Measurements from ENCODE around the gene UBL5. TPM values are rescaled to one million over a fixed set of nuclear protein-coding genes. Genes with fewer than 3 reads are reported as not detected.

UBL5 gene
- total RNA-seq, 1 experiment from 2014 or later, result 345 TPM

DNA sequence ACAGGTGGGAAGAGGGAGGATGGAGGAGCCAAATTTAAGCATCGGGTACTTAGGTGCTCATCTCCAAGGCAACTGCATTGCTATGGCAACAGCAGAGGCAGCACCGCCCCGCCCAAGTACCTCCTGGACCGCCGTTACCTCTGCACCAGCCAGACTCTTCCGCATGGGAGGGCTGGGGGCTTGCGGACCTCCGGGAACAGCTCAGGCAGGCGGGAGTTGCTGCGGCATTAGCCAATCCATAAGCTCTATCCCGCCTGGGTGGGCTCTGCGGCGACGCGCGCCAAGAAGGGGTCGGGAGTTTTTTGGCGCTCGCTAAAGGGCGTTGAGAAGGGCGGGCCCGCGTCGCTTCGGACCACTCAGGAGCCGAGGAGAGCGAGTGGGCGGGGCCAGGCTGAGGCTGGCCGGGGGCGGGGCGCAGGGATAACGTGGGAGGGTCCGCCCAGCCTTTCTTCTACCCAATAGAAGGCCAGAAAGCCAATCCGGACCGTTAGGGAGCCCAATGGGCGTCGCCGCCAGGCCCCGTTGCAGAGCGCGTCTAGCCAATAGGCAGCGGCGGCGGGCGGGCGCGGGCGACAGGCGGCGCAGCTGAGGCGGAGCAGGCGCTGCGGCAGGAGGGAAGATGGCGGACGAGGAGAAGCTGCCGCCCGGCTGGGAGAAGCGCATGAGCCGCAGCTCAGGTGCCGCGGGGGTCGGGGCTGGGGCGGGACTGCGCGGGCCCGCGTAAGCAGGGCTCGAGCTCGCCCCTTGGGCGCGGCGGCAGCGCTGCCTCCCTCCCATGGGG is 7.2 kb downstream of the UBL5 start, which contains the start of gene PIN1:
PIN1 (plus strand) TSS at position 593 of the 781 bp plus-strand sequence; CDS start at position 620, 27 bp downstream.
- POLR2A ChIA-PET, result interaction anchor here (0.7 kb wide), 1 partner anchor 24 kb away, joined by 6 read pairs; no protein-coding TSS in a partner anchor
- CTCF ChIA-PET, result interaction anchor here (0.6 kb wide), 1 partner anchor 71 kb away, joined by 5 read pairs; no protein-coding TSS in a partner anchor
- no peaks in the 10 kb centered on the region for H3K4me1 Mint-ChIP-seq (ENCODE audit: low read depth, unreplicated experiment)
- Histone ChIP-seq H3K9me3 (no peaks in the 10 kb centered on the region), H3K4me1 (no peaks in the 10 kb centered on the region; the same call in 1 of the 2 replicates), H3K36me3 (ENCODE audit: control insufficient read depth, insufficient read depth, low read length) (peaks cover 6% of the 10 kb centered on the region), H3K4me3 (ENCODE audit: low read depth, low read length) (peak within 1 kb of the TSS; percentile 95), H3K27me3 (replicated peaks; ENCODE audit: control insufficient read depth, insufficient read depth, low read length) (no peaks in the 10 kb centered on the region)
- no peaks in the 10 kb centered on the region for H3K27me3 Mint-ChIP-seq (ENCODE audit: insufficient read depth, unreplicated experiment)
- peak within 1 kb of the TSS; percentile 84 for H3K4me3 Mint-ChIP-seq (ENCODE audit: unreplicated experiment)
- TF ChIP-seq, protein P1, sequence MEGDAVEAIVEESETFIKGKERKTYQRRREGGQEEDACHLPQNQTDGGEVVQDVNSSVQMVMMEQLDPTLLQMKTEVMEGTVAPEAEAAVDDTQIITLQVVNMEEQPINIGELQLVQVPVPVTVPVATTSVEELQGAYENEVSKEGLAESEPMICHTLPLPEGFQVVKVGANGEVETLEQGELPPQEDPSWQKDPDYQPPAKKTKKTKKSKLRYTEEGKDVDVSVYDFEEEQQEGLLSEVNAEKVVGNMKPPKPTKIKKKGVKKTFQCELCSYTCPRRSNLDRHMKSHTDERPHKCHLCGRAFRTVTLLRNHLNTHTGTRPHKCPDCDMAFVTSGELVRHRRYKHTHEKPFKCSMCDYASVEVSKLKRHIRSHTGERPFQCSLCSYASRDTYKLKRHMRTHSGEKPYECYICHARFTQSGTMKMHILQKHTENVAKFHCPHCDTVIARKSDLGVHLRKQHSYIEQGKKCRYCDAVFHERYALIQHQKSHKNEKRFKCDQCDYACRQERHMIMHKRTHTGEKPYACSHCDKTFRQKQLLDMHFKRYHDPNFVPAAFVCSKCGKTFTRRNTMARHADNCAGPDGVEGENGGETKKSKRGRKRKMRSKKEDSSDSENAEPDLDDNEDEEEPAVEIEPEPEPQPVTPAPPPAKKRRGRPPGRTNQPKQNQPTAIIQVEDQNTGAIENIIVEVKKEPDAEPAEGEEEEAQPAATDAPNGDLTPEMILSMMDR (IDR thresholded peaks at IDR 0.05; ENCODE audit: insufficient read depth in 1 of 2, low read depth in 1 of 2, low read length in 1 of 2, severe bottlenecking in 1 of 2, unreplicated experiment in 1 of 2), result peak; percentile 30 to 40
- intact Hi-C loops (cut with micrococcal nuclease; ENCODE audit: unreplicated experiment), result loop anchor here (1.0 kb wide), 1 partner anchor 16 kb away; the partner anchor contains the start of gene FBXL12
- H3K27ac Mint-ChIP-seq (ENCODE audit: unreplicated experiment), result peak within 1 kb of the TSS; percentile 83
- no peaks in the 10 kb centered on the region for H3K9me3 Mint-ChIP-seq (ENCODE audit: unreplicated experiment)
- peak; percentile 98 for DNase-seq
- BruUV-seq (replicated peaks), result no TSS peak
- peaks cover 24% of the 10 kb centered on the region for H3K36me3 Mint-ChIP-seq (ENCODE audit: insufficient read depth, unreplicated experiment)

DNA sequence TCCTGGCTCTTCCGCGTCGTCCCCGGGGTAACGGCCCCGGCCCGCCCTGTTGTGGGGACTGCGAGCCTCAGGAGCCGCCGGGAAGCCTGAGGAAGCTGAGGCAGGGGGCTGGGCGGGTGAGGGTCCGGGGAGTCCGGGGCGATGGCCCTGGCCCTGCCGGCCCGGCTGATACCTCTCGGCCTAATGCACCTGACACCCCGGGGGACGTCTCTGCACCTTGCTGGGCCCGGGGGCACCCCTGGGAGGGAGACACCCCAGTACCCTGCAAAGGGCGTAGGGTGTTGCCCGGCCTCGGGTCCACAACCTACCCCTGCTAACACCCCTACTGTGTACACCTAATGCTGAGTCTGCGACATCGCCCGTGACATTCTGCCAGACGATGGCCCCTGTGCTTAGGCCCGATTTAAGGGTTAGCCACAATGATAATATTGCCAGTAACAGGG is 7.8 kb downstream of the UBL5 start:
- ChIA-PET POLR2A (interaction anchor here (0.7 kb wide), 1 partner anchor 25 kb away, joined by 6 read pairs; no protein-coding TSS in a partner anchor), CTCF (interaction anchor here (0.6 kb wide), 1 partner anchor 70 kb away, joined by 5 read pairs; no protein-coding TSS in a partner anchor)
- TSS peak; percentile 17 for BruUV-seq (replicated peaks)
- no peaks in the 10 kb centered on the region for H3K9me3 Mint-ChIP-seq (ENCODE audit: unreplicated experiment)
- no peaks in the 10 kb centered on the region for H3K27me3 Mint-ChIP-seq (ENCODE audit: insufficient read depth, unreplicated experiment)
- peak overlapping the region; percentile 84 for H3K4me3 Mint-ChIP-seq (ENCODE audit: unreplicated experiment)
- peaks cover 6% of the 10 kb centered on the region for H3K36me3 ChIP-seq (ENCODE audit: control insufficient read depth, insufficient read depth, low read length)
- H3K27ac Mint-ChIP-seq (ENCODE audit: unreplicated experiment), result no peak overlapping the region
- no peaks in the 10 kb centered on the region; the same call in 1 of the 2 replicates for H3K4me1 ChIP-seq
- H3K4me3 ChIP-seq (ENCODE audit: low read depth, low read length), result peak overlapping the region; percentile 95
- TF ChIP-seq, protein P1 (IDR thresholded peaks at IDR 0.05; ENCODE audit: insufficient read depth in 1 of 2, low read depth in 1 of 2, low read length in 1 of 2, severe bottlenecking in 1 of 2, unreplicated experiment in 1 of 2), result no peak
- DNase-seq, result no peak
- H3K9me3 ChIP-seq, result no peaks in the 10 kb centered on the region
- H3K27me3 ChIP-seq (replicated peaks; ENCODE audit: control insufficient read depth, insufficient read depth, low read length), result no peaks in the 10 kb centered on the region
- H3K36me3 Mint-ChIP-seq (ENCODE audit: insufficient read depth, unreplicated experiment), result peaks cover 19% of the 10 kb centered on the region
- intact Hi-C loops (cut with micrococcal nuclease; ENCODE audit: unreplicated experiment), result loop anchor here (1.0 kb wide), 1 partner anchor 16 kb away; the partner anchor contains the start of gene FBXL12
- no peaks in the 10 kb centered on the region for H3K4me1 Mint-ChIP-seq (ENCODE audit: low read depth, unreplicated experiment)

DNA sequence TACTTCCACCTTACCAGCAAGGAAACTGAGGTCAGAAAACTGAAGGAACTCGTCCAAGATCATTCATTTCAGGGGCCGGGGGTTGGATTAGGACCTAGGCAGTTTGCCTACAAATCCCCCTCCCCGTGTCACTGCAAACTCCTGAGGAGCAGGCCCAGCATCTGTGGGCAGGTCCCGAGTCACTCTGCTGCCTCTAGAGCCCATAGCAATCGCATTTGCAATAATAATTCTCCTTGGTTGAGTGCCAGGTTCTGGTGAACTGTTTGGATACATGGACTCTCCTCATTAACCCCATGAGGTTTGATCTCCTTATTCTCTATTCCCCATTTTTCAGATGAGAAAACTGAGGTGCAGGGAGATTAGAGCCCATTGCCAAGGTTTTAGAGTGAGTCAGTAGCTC is 8.3 kb downstream of the UBL5 start:
- H3K4me3 Mint-ChIP-seq (ENCODE audit: unreplicated experiment), result peak overlapping the region; percentile 84
- BruUV-seq (replicated peaks), result no TSS peak
- no peaks in the 10 kb centered on the region for H3K9me3 ChIP-seq
- no peak for DNase-seq
- peak overlapping the region; percentile 95 for H3K4me3 ChIP-seq (ENCODE audit: low read depth, low read length)
- peaks cover 19% of the 10 kb centered on the region for H3K36me3 Mint-ChIP-seq (ENCODE audit: insufficient read depth, unreplicated experiment)
- H3K36me3 ChIP-seq (ENCODE audit: control insufficient read depth, insufficient read depth, low read length), result peaks cover 6% of the 10 kb centered on the region
- H3K27ac Mint-ChIP-seq (ENCODE audit: unreplicated experiment), result no peak overlapping the region
- intact Hi-C loops (cut with micrococcal nuclease; ENCODE audit: unreplicated experiment), result no loop called here
- TF ChIP-seq, protein P1 (IDR thresholded peaks at IDR 0.05; ENCODE audit: insufficient read depth in 1 of 2, low read depth in 1 of 2, low read length in 1 of 2, severe bottlenecking in 1 of 2, unreplicated experiment in 1 of 2), result no peak
- POLR2A ChIA-PET, result no interaction called here
- no peaks in the 10 kb centered on the region; the same call in 1 of the 2 replicates for H3K4me1 ChIP-seq
- CTCF ChIA-PET, result no interaction called here
- H3K27me3 Mint-ChIP-seq (ENCODE audit: insufficient read depth, unreplicated experiment), result no peaks in the 10 kb centered on the region
- no peaks in the 10 kb centered on the region for H3K9me3 Mint-ChIP-seq (ENCODE audit: unreplicated experiment)
- H3K4me1 Mint-ChIP-seq (ENCODE audit: low read depth, unreplicated experiment), result no peaks in the 10 kb centered on the region
- no peaks in the 10 kb centered on the region for H3K27me3 ChIP-seq (replicated peaks; ENCODE audit: control insufficient read depth, insufficient read depth, low read length)

All from Caco-2 (cell line).